GM19043 (cell line): ENCODE results near the gene ZBTB18.

ENCODE experiments used
- ATAC-seq: cut with Tn5 transposase; IDR thresholded peaks from one replicate; pipeline ENCODE4 v1.9.1; 2021; ENCODE audit warnings: low read depth; ENCODE audit not compliant: unreplicated experiment

The ZBTB18 gene

GRCh38 chr1:244106176-244106575 lies 55.1 kb downstream of the ZBTB18 start:
- ATAC-seq, result no peak
